HG02840 (cell line): ENCODE measurements around the gene DLG2.

Experiments used
- ATAC-seq: cut with Tn5 transposase; IDR thresholded peaks from one replicate; pipeline ENCODE4 v1.9.1; 2021; ENCODE audit warnings: mild to moderate bottlenecking, moderate library complexity, moderate number of reproducible peaks; ENCODE audit not compliant: unreplicated experiment, low FRiP score

DLG2 gene

DNA sequence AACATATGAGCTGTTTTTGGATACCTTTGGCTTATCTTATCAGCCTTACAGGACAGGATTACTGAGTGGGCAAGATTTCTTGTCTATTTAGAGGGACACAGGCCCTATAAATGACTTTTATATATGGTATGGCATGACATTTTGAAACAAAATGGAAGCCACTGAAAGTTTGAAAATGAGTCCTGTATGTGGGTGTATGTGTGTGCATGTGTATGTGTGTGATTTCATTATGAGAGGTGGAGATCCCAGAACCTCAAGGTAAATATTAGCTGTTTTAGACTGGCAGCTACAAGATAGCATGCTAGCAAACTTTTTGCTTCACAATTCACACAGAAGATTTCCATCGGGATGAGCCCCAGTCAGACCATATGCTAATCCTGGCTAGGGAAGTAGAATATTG is 1370.5 kb downstream of the DLG2 start:
- ATAC-seq, result no peak

DNA sequence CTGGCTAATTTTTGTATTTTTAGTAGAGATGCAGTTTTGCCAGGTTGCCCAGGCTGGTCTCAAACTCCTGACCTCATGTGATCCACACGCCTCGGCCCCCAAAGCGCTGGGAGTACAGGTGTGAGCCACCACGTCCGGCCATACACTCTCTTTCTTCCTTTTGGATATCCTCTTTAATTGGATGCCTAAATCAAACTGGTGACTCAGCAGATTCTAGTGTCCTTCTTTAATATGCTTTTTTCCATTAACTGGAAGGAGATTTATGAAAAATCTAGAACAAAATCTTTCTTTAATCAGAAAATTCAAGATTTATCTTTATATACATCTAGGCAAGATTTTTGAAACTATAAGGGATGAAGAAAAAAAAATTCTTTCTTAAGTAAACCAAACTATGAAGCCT is 1371.7 kb downstream of the DLG2 start:
- no peak for ATAC-seq

DNA sequence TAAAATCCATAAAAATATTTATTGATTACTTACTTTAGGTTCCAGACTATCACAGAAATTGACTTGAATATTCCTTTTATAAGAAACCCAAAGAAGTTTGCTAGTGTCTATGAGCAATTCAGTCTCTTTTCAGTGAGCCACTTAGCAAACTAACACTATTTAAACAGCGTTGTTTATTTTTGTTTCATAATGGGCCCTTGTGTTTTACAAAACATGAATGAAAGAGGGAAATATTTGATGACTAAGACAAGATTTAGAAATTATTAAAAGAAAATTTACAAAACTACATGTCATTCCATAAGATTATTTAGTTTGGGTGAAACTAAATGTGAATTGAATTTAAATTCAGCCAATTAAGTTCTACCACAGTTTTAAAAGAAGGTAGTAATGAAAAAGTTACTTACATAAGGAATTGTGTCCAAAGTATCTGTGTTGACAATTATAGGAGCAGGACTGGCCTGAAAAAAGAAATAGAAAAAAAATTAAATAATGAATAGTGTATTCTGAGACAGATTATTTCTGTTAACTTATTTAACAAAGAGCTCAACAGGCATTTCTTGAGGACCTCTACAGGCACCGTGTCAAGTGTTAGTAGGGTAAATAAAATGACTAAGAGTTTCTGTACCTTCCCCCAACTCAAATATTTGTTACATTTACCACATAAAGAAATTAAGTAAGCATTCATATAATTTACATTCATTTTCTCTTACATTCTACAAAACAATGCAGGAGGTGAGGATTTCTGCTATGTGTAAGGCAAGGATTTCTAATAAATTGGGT is 1376.1 kb downstream of the DLG2 start:
- ATAC-seq, result no peak

- ATAC-seq, result no peak
These were observed 1377.6 kb downstream of the DLG2 start for GRCh38 chr11:84249344-84250135.

- no peak for ATAC-seq
These were observed 1379.2 kb downstream of the DLG2 start for GRCh38 chr11:84247926-84248325.

DNA sequence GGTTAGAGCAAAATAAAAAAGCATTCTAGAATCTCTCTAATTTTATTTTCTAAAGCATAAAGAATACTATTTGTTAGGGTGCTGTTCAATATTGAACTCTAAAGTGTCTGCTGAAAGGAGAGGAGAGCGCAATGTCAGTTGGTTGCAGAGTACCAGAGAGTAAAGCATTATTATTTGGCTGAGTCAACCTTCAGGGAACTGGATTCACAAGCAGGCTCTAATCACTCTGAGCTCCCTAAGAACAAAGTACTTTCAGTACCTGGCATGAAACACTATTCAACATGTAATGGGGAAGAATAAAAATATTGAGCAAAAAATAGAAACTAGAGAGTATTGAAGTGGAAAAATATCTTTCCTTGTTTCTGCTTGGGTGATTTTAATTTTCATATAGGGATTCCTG is 1380.0 kb downstream of the DLG2 start:
- ATAC-seq, result no peak

GRCh38 chr11:84243629-84244263 is 1383.4 kb downstream of the DLG2 start:
- peak; percentile 76 for ATAC-seq

DNA sequence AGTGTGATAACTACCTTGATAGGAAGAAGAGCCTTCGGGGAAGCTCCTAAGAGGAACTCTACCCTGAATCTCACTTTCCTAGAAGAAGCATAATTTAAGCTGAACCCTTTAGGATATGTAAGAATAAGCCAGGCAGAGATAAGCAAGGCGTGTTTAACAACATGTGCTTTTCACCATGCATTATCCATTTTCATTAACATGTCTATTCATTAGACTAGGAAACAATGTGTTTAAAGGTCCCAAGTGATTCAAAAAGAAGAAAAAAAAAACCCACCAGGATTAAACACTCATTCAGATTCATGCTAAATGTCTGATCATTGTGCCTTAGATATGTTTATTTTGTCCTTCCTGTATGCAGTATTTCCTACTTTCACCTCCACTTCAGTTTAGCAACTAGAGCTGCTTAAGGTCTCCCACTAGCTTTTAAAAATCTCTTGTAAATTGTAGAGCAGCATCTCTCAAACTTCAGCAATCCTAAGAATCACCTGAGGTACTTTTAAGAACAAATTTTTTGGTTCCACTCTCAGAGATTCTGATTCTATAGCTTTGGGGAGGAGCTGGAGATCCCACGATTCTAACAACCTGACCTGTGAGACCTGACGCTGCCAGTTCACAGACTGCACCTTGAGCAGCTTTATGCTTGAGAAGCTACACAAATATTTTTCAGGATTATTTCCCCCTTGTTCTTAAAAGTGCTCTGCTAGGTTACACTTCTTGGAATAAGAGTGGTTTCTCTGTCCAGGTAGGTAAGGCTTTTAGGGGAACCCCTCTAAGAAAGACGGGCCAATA is 1385.6 kb downstream of the DLG2 start:
- ATAC-seq, result no peak

GRCh38 chr11:84240847-84241246 is 1386.3 kb downstream of the DLG2 start:
- no peak for ATAC-seq

GRCh38 chr11:84236436-84236835 is 1390.7 kb downstream of the DLG2 start:
- ATAC-seq, result no peak

DNA sequence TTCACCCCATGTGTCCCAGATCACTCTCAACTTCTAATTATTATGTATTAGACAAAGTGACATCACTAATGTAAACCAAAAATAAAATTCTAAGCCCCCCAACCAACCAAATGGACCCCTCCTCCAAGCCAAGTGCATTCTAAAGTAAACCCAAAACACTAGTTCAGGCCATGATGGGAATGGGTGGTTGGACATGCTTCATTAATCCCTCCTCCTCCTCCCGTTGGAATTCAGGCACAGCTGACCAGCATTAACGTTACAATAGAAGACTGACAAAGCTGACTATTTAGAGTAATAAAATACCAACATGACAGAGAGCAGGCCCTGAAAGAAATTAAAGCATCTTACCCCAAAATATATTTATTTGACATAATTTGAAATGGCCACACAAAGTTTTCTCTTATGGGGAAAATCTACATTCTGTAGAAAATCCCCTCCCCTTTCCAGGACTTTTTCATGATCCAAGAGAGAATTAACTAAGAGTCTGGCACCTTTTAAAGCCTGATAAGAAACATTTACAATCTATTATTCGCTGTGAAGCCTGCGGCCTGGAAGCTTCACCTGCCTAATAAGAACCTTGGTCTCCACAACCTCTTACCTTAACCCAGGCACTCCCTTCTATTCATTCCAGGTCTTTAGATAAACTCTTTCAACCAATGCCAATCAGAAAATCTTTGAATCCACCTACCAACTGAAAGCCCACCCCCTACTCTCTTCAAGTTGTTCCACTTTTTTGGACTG is 1392.5 kb downstream of the DLG2 start:
- no peak for ATAC-seq

DNA sequence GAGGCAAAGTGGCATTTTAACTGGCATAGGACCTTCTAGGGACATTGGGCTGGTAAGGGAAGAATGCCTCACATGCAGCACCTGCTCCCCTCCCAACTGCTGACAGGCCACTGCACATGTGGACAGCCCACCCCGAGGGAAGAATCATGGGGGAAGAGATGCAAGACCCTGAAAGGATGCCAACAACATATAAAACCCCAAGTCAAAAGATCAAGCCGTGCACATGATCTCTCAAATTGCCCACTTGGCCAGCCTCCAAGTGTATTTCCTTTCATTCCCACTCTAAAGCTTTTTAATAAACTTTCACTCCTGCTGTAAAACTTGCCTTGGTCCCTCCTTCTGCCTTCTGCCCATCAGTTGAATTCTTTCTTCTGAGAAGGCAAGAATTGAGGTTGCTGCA is 1393.1 kb downstream of the DLG2 start:
- ATAC-seq, result no peak

DNA sequence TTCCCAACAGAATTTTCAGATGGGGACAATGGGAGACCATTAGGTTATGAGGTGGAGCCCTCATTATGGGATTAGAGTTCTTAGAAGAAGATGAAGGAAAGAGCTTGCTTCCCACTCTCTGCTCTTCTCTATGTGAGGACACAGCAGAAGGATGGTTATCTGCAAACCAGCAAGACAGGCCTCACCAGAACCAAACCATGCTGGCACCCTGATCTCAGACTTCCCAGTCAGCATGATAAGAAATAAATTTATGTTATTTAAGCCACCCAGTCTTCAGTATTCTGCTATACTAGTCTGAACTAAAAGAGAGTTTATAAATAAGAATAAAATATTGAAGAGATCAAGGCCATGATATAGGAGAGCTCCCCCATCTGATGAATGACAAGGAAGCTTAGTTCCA is 1394.6 kb downstream of the DLG2 start:
- no peak for ATAC-seq

GRCh38 chr11:84230402-84230801 is 1396.7 kb downstream of the DLG2 start:
- ATAC-seq, result no peak

DNA sequence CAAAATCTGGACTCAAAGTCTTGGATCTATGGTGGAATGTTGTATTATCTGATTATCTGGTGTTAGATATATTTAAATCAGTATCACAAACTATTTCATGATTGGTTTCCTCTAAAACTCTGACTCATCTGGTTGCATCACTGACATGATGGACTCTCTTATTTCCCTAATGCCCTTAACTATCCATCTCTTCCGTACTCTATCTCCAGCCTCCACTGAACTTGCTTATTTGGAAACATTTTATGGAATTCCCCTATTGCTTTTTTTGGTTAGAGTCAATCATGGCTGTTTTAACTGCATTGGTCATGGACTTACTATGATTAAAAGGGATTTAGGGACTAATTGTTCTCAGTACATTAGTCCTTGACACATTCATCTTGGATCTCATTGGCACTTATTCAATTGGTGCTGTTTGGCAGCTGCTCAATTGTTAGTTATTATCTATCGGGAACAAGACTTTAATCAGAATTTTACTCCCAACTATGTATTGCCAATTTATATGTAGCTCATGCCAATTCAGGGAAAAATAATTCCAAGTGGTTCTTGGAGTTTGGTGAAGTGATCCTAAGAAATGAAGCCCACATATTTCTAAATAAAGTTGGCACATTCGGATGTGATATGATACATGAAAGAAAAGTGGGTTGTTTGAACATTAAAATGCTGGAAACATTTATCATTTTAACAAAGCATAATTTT is 1399.0 kb downstream of the DLG2 start:
- no peak for ATAC-seq

- no peak for ATAC-seq
These were observed 1403.1 kb downstream of the DLG2 start for GRCh38 chr11:84224042-84224441.

DNA sequence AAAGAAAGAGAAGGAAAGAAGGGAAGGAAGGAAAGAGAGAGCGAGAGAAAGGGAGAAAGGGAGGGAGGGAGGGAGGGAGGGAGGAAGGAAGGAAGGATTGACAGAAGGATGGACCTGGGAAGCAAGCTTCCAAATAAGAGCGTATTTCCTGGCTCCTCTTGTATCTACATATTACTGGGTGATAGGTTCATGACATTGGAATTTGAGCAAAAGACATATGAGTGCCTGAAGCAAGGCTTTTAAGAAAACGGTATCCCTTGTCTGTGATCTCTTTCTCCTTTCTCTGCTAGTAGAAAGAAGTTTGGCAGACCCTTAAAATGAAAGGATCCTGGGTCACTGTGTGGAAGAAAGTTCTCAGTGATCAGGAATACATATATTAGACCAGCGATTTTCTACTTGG is 1408.8 kb downstream of the DLG2 start:
- ATAC-seq, result no peak

GRCh38 chr11:84215672-84216071 is 1411.5 kb downstream of the DLG2 start:
- no peak for ATAC-seq

GRCh38 chr11:84214557-84214956 is 1412.6 kb downstream of the DLG2 start:
- ATAC-seq, result no peak
